ENCODE data around the gene TMEM200A.

The TMEM200A gene

GRCh38 chr6:130405549-130405948 is 39.7 kb downstream of the TMEM200A start:
- TF ChIP-seq POLR2AphosphoS5 (IDR thresholded peaks at IDR 0.05; ENCODE audit: low read depth, low read length) (no peak), TAF1 (IDR thresholded peaks at IDR 0.05; ENCODE audit: borderline replicate concordance, low read depth, low read length) (no peak), POLR2A (IDR thresholded peaks at IDR 0.05; ENCODE audit: low read depth, low read length) (no peak)
- DNase-seq (ENCODE audit: insufficient read length), result no peak
- FAIRE-seq, result peak; percentile 30

GRCh38 chr6:130407032-130407431 is 41.2 kb downstream of the TMEM200A start:
- FAIRE-seq, result no peak
- TF ChIP-seq POLR2A (IDR thresholded peaks at IDR 0.05; ENCODE audit: low read depth, low read length), result no peak
- no peak for TF ChIP-seq POLR2AphosphoS5 (IDR thresholded peaks at IDR 0.05; ENCODE audit: low read depth, low read length)
- no peak for TF ChIP-seq TAF1 (IDR thresholded peaks at IDR 0.05; ENCODE audit: borderline replicate concordance, low read depth, low read length)
- DNase-seq (ENCODE audit: insufficient read length), result no peak

GRCh38 chr6:130409418-130410100 is 43.7 kb downstream of the TMEM200A start:
- no peak for DNase-seq (ENCODE audit: insufficient read length)
- FAIRE-seq, result no peak
- TF ChIP-seq POLR2A (IDR thresholded peaks at IDR 0.05; ENCODE audit: low read depth, low read length) (no peak), POLR2AphosphoS5 (IDR thresholded peaks at IDR 0.05; ENCODE audit: low read depth, low read length) (no peak), TAF1 (IDR thresholded peaks at IDR 0.05; ENCODE audit: borderline replicate concordance, low read depth, low read length) (no peak)

GRCh38 chr6:130411481-130411880 is 45.7 kb downstream of the TMEM200A start:
- FAIRE-seq (no peak), DNase-seq (ENCODE audit: insufficient read length) (no peak)
- TF ChIP-seq TAF1 (IDR thresholded peaks at IDR 0.05; ENCODE audit: borderline replicate concordance, low read depth, low read length) (no peak), POLR2A (IDR thresholded peaks at IDR 0.05; ENCODE audit: low read depth, low read length) (no peak), POLR2AphosphoS5 (IDR thresholded peaks at IDR 0.05; ENCODE audit: low read depth, low read length) (no peak)

- FAIRE-seq, result no peak
- DNase-seq (ENCODE audit: insufficient read length), result no peak
- TF ChIP-seq POLR2AphosphoS5 (IDR thresholded peaks at IDR 0.05; ENCODE audit: low read depth, low read length), result no peak
- no peak for TF ChIP-seq POLR2A (IDR thresholded peaks at IDR 0.05; ENCODE audit: low read depth, low read length)
- no peak for TF ChIP-seq TAF1 (IDR thresholded peaks at IDR 0.05; ENCODE audit: borderline replicate concordance, low read depth, low read length)
Measured at GRCh38 chr6:130412556-130413290, 46.9 kb downstream of the TMEM200A start.

GRCh38 chr6:130417951-130418350 is 52.1 kb downstream of the TMEM200A start:
- FAIRE-seq (no peak), DNase-seq (ENCODE audit: insufficient read length) (no peak)
- TF ChIP-seq TAF1 (IDR thresholded peaks at IDR 0.05; ENCODE audit: borderline replicate concordance, low read depth, low read length), result no peak
- no peak for TF ChIP-seq POLR2A (IDR thresholded peaks at IDR 0.05; ENCODE audit: low read depth, low read length)
- no peak for TF ChIP-seq POLR2AphosphoS5 (IDR thresholded peaks at IDR 0.05; ENCODE audit: low read depth, low read length)

GRCh38 chr6:130420911-130421310 is 55.1 kb downstream of the TMEM200A start:
- no peak for TF ChIP-seq POLR2A (IDR thresholded peaks at IDR 0.05; ENCODE audit: low read depth, low read length)
- no peak for DNase-seq (ENCODE audit: insufficient read length)
- no peak for FAIRE-seq

GRCh38 chr6:130421585-130421984 is 55.8 kb downstream of the TMEM200A start:
- no peak for DNase-seq (ENCODE audit: insufficient read length)
- TF ChIP-seq POLR2A (IDR thresholded peaks at IDR 0.05; ENCODE audit: low read depth, low read length) (no peak), TAF1 (IDR thresholded peaks at IDR 0.05; ENCODE audit: borderline replicate concordance, low read depth, low read length) (no peak), POLR2AphosphoS5 (IDR thresholded peaks at IDR 0.05; ENCODE audit: low read depth, low read length) (no peak)
- no peak for FAIRE-seq

- DNase-seq (ENCODE audit: insufficient read length), result no peak
- TF ChIP-seq TAF1 (IDR thresholded peaks at IDR 0.05; ENCODE audit: borderline replicate concordance, low read depth, low read length), result no peak
- no peak for FAIRE-seq
Measured at GRCh38 chr6:130423044-130423443, 57.2 kb downstream of the TMEM200A start.

- TF ChIP-seq TAF1 (IDR thresholded peaks at IDR 0.05; ENCODE audit: borderline replicate concordance, low read depth, low read length), result no peak
- TF ChIP-seq POLR2A (IDR thresholded peaks at IDR 0.05; ENCODE audit: low read depth, low read length), result no peak
- no peak for TF ChIP-seq POLR2AphosphoS5 (IDR thresholded peaks at IDR 0.05; ENCODE audit: low read depth, low read length)
- DNase-seq (ENCODE audit: insufficient read length) (no peak), FAIRE-seq (no peak)
Measured at GRCh38 chr6:130424710-130425109, 58.9 kb downstream of the TMEM200A start.

- TF ChIP-seq TAF1 (IDR thresholded peaks at IDR 0.05; ENCODE audit: borderline replicate concordance, low read depth, low read length) (no peak), POLR2AphosphoS5 (IDR thresholded peaks at IDR 0.05; ENCODE audit: low read depth, low read length) (no peak), POLR2A (IDR thresholded peaks at IDR 0.05; ENCODE audit: low read depth, low read length) (no peak)
- FAIRE-seq (no peak), DNase-seq (ENCODE audit: insufficient read length) (no peak)
Measured at GRCh38 chr6:130425537-130425936, 59.7 kb downstream of the TMEM200A start.

- DNase-seq (ENCODE audit: insufficient read length), result no peak
- TF ChIP-seq POLR2AphosphoS5 (IDR thresholded peaks at IDR 0.05; ENCODE audit: low read depth, low read length) (no peak), POLR2A (IDR thresholded peaks at IDR 0.05; ENCODE audit: low read depth, low read length) (no peak), TAF1 (IDR thresholded peaks at IDR 0.05; ENCODE audit: borderline replicate concordance, low read depth, low read length) (no peak)
- no peak for FAIRE-seq
Measured at GRCh38 chr6:130426066-130426721, 60.4 kb downstream of the TMEM200A start.

All from GM12892 (cell line).